Prostate gland (tissue), 2 donors: ENCODE measurements around the gene DLG3. TPM values are rescaled to one million over a fixed set of nuclear protein-coding genes. Genes with fewer than 3 reads are reported as not detected.

Experiments used
- DNase-seq: peaks from one replicate; pipeline ENCODE4 v3.0.0-alpha.2; 2019; ENCODE audit warnings: low spot score
- H3K27ac ChIP-seq, 2 donors: fragments of 200-600 bp; sonication (generic); 2 replicates each; pipeline ENCODE4 v1.5.1; 2017 to 2019
- H3K27me3 ChIP-seq: fragments of 200-600 bp; sonication (generic); replicated peaks from 2 replicates; pipeline ENCODE4 v1.5.1; 2019; ENCODE audit not compliant: insufficient read depth
- H3K36me3 ChIP-seq, 2 donors: fragments of 200-600 bp; sonication (generic); 1 replicate in 1 of 2; 2 replicates in 1 of 2; pipeline versions ENCODE4 v1.5.1 to v1.8.1; 2017 to 2019
- H3K4me1 ChIP-seq: fragments of 200-600 bp; sonication (generic); replicated peaks from 2 replicates; pipeline ENCODE4 v1.5.1; 2019
- H3K4me3 ChIP-seq, 2 donors: fragments of 200-600 bp; sonication (generic); 2 replicates each; pipeline ENCODE4 v1.5.1; 2017 to 2019
- H3K9me3 ChIP-seq: fragments of 200-600 bp; sonication (generic); 2 replicates; pipeline ENCODE4 v1.5.1; 2017
- CTCF ChIP-seq, 4 experiments: fragments of 200-600 bp in 2 of 4; fragments of 450-650 bp in 2 of 4; sonication (generic) in 2 of 4; IDR thresholded peaks; 1 replicate in 3 of 4; 2 replicates in 1 of 4; pipeline ENCODE4 v1.5.1; 2016 to 2019; ENCODE audit warnings: antibody characterized with exemption in 4 of 4, mild to moderate bottlenecking in 2 of 4, moderate library complexity in 2 of 4
- POLR2A ChIP-seq: fragments of 450-650 bp; IDR thresholded peaks from one replicate; pipeline ENCODE4 v1.6.1; 2016; ENCODE audit warnings: antibody characterized with exemption, mild to moderate bottlenecking
- POLR2AphosphoS5 ChIP-seq: sonication (generic); formaldehyde crosslinking; IDR thresholded peaks from one replicate; pipeline ENCODE4 v1.6.1; 2017; ENCODE audit warnings: antibody characterized with exemption
- WGBS: methylation state at CpG from one replicate; pipeline ENCODE4 v1.1.5; 2018; 5-methylcytosine and 5-hydroxymethylcytosine counted together
- intact Hi-C: fragments of 100-400 bp; cut with DNase I; formaldehyde crosslinking; loops from one replicate; pipeline ENCODE4 v1.14.2; 2022
- total RNA-seq, 2 donors: library from RNA; depleted of rRNA; stranded (reverse); fragments of >200 nt; gene quantifications; one replicate each; pipeline ENCODE4 v1.1.0, GENCODE V29; 2016

Gene DLG3
- total RNA-seq, 2 donors from 2014 or later, result 11.9 to 29.1 TPM

- no peak for TF ChIP-seq POLR2AphosphoS5
- TF ChIP-seq POLR2A, result no peak
- no peak for TF ChIP-seq CTCF (IDR thresholded peaks at IDR 0.05)
- Histone ChIP-seq H3K4me1 (no peaks in the 10 kb centered on the region), H3K9me3 (no peaks in the 10 kb centered on the region), H3K36me3 (no peaks in the 10 kb centered on the region), H3K27me3 (no peaks in the 10 kb centered on the region), H3K4me3 (no peak overlapping the region), H3K27ac (no peak overlapping the region)
- intact Hi-C loops, result no loop called here
- no peak for DNase-seq
- WGBS, result 83% methylated on average over 3 of the region's 3 CpGs
These were observed 52.4 kb downstream of the DLG3 start for GRCh38 chrX:70497026-70497425.

GRCh38 chrX:70498129-70498528, 53.5 kb downstream of the DLG3 start:
- intact Hi-C loops, result no loop called here
- H3K36me3 ChIP-seq, result no peaks in the 10 kb centered on the region

GRCh38 chrX:70500826-70501225, 56.2 kb downstream of the DLG3 start:
- DNase-seq, result no peak
- H3K4me3 ChIP-seq, result no peak overlapping the region
- no peaks in the 10 kb centered on the region for H3K9me3 ChIP-seq
- 90% methylated on average over 4 of the region's 4 CpGs for WGBS
- no peak for TF ChIP-seq POLR2AphosphoS5
- TF ChIP-seq POLR2A, result no peak
- no peak for TF ChIP-seq CTCF (IDR thresholded peaks at IDR 0.05)
- H3K36me3 ChIP-seq, result no peaks in the 10 kb centered on the region
- H3K27ac ChIP-seq, result no peak overlapping the region
- H3K27me3 ChIP-seq, result no peaks in the 10 kb centered on the region
- no peaks in the 10 kb centered on the region for H3K4me1 ChIP-seq
- intact Hi-C loops, result no loop called here

More at GRCh38 chrX:70498129-70498528, 53.5 kb downstream of the DLG3 start:
- WGBS, result 90% methylated on average over 2 of the region's 2 CpGs
- H3K9me3 ChIP-seq, result no peaks in the 10 kb centered on the region
- TF ChIP-seq POLR2A, result no peak
- no peak for TF ChIP-seq POLR2AphosphoS5
- TF ChIP-seq CTCF (IDR thresholded peaks at IDR 0.05), result no peak
- no peak overlapping the region for H3K4me3 ChIP-seq
- no peak for DNase-seq
- H3K4me1 ChIP-seq, result no peaks in the 10 kb centered on the region
- H3K27ac ChIP-seq, result no peak overlapping the region
- no peaks in the 10 kb centered on the region for H3K27me3 ChIP-seq

- H3K27ac ChIP-seq, result no peak overlapping the region
- no peaks in the 10 kb centered on the region for H3K9me3 ChIP-seq
- DNase-seq, result no peak
- H3K4me3 ChIP-seq, result no peak overlapping the region
- no peaks in the 10 kb centered on the region for H3K4me1 ChIP-seq
- H3K27me3 ChIP-seq, result no peaks in the 10 kb centered on the region
- TF ChIP-seq CTCF (IDR thresholded peaks at IDR 0.05), result no peak
- TF ChIP-seq POLR2A, result no peak
- no peak for TF ChIP-seq POLR2AphosphoS5
- WGBS, result 79% methylated on average over 6 of the region's 6 CpGs
- intact Hi-C loops, result no loop called here
- H3K36me3 ChIP-seq, result no peaks in the 10 kb centered on the region
These were observed 60.3 kb downstream of the DLG3 start for GRCh38 chrX:70504772-70505450.

- no peaks in the 10 kb centered on the region for H3K27me3 ChIP-seq
- TF ChIP-seq POLR2AphosphoS5, result no peak
- no peak for TF ChIP-seq POLR2A
- no peak for TF ChIP-seq CTCF (IDR thresholded peaks at IDR 0.05)
- no peak for DNase-seq
- intact Hi-C loops, result no loop called here
- H3K4me1 ChIP-seq, result no peaks in the 10 kb centered on the region
- WGBS, result 62% methylated on average over 4 of the region's 4 CpGs
- H3K27ac ChIP-seq, result no peak overlapping the region
- H3K9me3 ChIP-seq, result no peaks in the 10 kb centered on the region
- H3K36me3 ChIP-seq, result no peaks in the 10 kb centered on the region
- H3K4me3 ChIP-seq, result no peak overlapping the region
These were observed 60.8 kb downstream of the DLG3 start for GRCh38 chrX:70505451-70505841.
